Stomach (tissue), 4 donors: Measurements from ENCODE around the gene CDC25C.

Experiments used
- EP300 ChIP-seq: sonication (generic); formaldehyde crosslinking; IDR thresholded peaks from one replicate; pipeline ENCODE4 v1.6.1; 2017; ENCODE audit warnings: antibody characterized with exemption
- POLR2AphosphoS5 ChIP-seq, 3 donors: sonication (generic); formaldehyde crosslinking; IDR thresholded peaks; one replicate each; pipeline ENCODE4 v1.6.1; 2016; ENCODE audit warnings: antibody characterized with exemption in 3 of 3
- TF ChIP-seq, protein P1 (sequence below), 7 experiments: fragments of 450-650 bp in 4 of 7; fragments of 200-600 bp in 3 of 7; sonication (generic) in 3 of 7; IDR thresholded peaks; one replicate each; pipeline ENCODE4 v1.5.1; 2016 to 2019; ENCODE audit warnings: antibody characterized with exemption in 7 of 7, control low read depth in 2 of 7, mild to moderate bottlenecking in 1 of 7

DNA sequence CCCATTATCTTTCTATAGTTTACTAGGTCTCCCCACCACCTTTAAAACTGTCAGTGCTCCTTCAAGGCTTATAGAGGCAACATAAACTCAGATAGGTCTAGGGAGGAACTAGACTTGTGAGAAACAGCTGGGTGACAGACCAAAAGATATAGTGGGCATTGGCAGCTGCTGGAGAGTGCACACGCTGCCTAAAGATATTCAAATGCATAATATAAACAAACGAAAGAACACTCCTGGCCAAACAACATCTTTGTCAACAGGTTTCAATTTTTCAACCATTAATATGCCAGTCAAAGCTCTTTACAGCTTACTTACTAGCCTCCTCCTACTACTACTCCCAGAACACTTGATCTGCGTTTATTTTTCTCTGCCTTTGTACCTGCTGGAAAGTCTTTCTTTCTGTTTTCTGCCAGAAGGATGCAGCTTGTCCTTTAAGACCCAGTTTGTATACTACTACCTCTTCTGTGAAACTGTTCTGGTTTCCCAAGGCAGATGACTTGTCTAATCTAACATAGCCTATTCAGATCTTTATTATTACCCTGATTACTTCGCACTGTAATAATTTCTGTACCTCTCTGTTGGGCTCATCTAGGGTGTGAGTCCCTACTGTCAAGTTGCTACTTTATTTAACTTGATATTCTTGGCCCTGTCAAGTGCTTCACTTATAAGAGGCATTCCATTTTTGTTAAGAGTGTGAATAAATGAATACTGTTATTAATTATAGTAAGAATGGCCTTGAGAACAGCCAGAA is 35.2 kb upstream of the CDC25C start:
- TF ChIP-seq, protein P1, sequence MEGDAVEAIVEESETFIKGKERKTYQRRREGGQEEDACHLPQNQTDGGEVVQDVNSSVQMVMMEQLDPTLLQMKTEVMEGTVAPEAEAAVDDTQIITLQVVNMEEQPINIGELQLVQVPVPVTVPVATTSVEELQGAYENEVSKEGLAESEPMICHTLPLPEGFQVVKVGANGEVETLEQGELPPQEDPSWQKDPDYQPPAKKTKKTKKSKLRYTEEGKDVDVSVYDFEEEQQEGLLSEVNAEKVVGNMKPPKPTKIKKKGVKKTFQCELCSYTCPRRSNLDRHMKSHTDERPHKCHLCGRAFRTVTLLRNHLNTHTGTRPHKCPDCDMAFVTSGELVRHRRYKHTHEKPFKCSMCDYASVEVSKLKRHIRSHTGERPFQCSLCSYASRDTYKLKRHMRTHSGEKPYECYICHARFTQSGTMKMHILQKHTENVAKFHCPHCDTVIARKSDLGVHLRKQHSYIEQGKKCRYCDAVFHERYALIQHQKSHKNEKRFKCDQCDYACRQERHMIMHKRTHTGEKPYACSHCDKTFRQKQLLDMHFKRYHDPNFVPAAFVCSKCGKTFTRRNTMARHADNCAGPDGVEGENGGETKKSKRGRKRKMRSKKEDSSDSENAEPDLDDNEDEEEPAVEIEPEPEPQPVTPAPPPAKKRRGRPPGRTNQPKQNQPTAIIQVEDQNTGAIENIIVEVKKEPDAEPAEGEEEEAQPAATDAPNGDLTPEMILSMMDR (IDR thresholded peaks at IDR 0.05), result no peak
- TF ChIP-seq POLR2AphosphoS5 (IDR thresholded peaks at IDR 0.05) (no peak), EP300 (no peak)
